ENCODE measurements around the gene MMD.
"Not testable (repeated sequence)": the region's sequence is repeated elsewhere in the genome, so short reads cannot be mapped to it uniquely, and the experiment has no call there.

MMD gene

GRCh38 chr17:55430541-55431288 lies 9.1 kb upstream of the MMD start:
- Histone ChIP-seq H3K4me3 (no peak overlapping the region), H3K27me3 (peaks cover 0 to 7% of the 10 kb centered on the region in 2 donors), H3K9me3 (no peaks in the 10 kb centered on the region), H3K4me1 (peaks cover 0 to 6% (median 0%) of the 10 kb centered on the region in 4 donors), H3K36me3 (no peaks in the 10 kb centered on the region), H3K27ac (no peak overlapping the region)
- no peak for TF ChIP-seq CTCF (IDR thresholded peaks at IDR 0.05)
- DNase-seq, result no peak
- intact Hi-C loops (cut with DNase I; ENCODE audit: low total_unique reads), result no loop called here

GRCh38 chr17:55427587-55427882 lies 5.9 kb upstream of the MMD start:
- H3K27ac ChIP-seq, result no peak overlapping the region
- H3K36me3 ChIP-seq, result no peaks in the 10 kb centered on the region
- no peak for TF ChIP-seq CTCF (IDR thresholded peaks at IDR 0.05)
- peaks cover 0 to 1% (median under 1%) of the 10 kb centered on the region in 4 donors for H3K4me1 ChIP-seq
- no peak for DNase-seq
- H3K9me3 ChIP-seq, result no peaks in the 10 kb centered on the region
- H3K4me3 ChIP-seq, result no peak overlapping the region
- intact Hi-C loops (cut with DNase I; ENCODE audit: low total_unique reads), result loop anchor here (10.0 kb wide), 1 partner anchor 327 kb away; the partner anchor contains the start of gene PCTP
- H3K27me3 ChIP-seq, result peaks cover 0 to 19% of the 10 kb centered on the region in 2 donors

- H3K27ac ChIP-seq, result no peak overlapping the region
- H3K4me1 ChIP-seq, result peaks cover 0 to 7% (median 3%) of the 10 kb centered on the region in 4 donors
- H3K9me3 ChIP-seq, result no peaks in the 10 kb centered on the region
- no peak for DNase-seq
- intact Hi-C loops (cut with DNase I; ENCODE audit: low total_unique reads), result loop anchor here (10.0 kb wide), 1 partner anchor 328 kb away; the partner anchor contains the start of gene PCTP
- peaks cover 0 to 19% of the 10 kb centered on the region in 2 donors for H3K27me3 ChIP-seq
- no peaks in the 10 kb centered on the region for H3K36me3 ChIP-seq
- no peak for TF ChIP-seq CTCF (IDR thresholded peaks at IDR 0.05)
- no peak overlapping the region for H3K4me3 ChIP-seq
Observed at GRCh38 chr17:55426851-55427586, 5.4 kb upstream of the MMD start.

GRCh38 chr17:55424893-55425540 lies 3.4 kb upstream of the MMD start:
- Histone ChIP-seq H3K4me1 (peaks cover 0 to 18% (median 9%) of the 10 kb centered on the region in 4 donors), H3K27ac (no peak overlapping the region), H3K27me3 (peaks cover 0 to 19% of the 10 kb centered on the region in 2 donors), H3K4me3 (no peak overlapping the region), H3K9me3 (no peaks in the 10 kb centered on the region), H3K36me3 (no peaks in the 10 kb centered on the region)
- intact Hi-C loops (cut with DNase I; ENCODE audit: low total_unique reads), result loop anchor here (10.0 kb wide), 1 partner anchor 330 kb away; the partner anchor contains the start of gene PCTP
- DNase-seq, result no peak
- TF ChIP-seq CTCF (IDR thresholded peaks at IDR 0.05), result no peak

- H3K27ac ChIP-seq, result no peak overlapping the region
- H3K4me1 ChIP-seq, result peaks cover 0 to 22% (median 10%) of the 10 kb centered on the region in 4 donors
- no peaks in the 10 kb centered on the region for H3K9me3 ChIP-seq
- no peaks in the 10 kb centered on the region for H3K36me3 ChIP-seq
- intact Hi-C loops (cut with DNase I; ENCODE audit: low total_unique reads), result loop anchor here (10.0 kb wide), 1 partner anchor 331 kb away; the partner anchor contains the start of gene PCTP
- peaks cover 0 to 19% of the 10 kb centered on the region in 2 donors for H3K27me3 ChIP-seq
- no peak overlapping the region for H3K4me3 ChIP-seq
- DNase-seq, result no peak
- TF ChIP-seq CTCF (IDR thresholded peaks at IDR 0.05), result no peak
Observed at GRCh38 chr17:55423535-55423934, 1.9 kb upstream of the MMD start.

- H3K4me3 ChIP-seq, H3K36me3 ChIP-seq, H3K9me3 ChIP-seq, H3K27ac ChIP-seq, DNase-seq: not testable (repeated sequence)
- Histone ChIP-seq H3K27me3 (peaks cover 0 to 14% of the 10 kb centered on the region in 2 donors), H3K4me1 (peaks cover 0 to 22% (median 10%) of the 10 kb centered on the region in 4 donors)
- intact Hi-C loops (cut with DNase I; ENCODE audit: low total_unique reads), result loop anchor here (10.0 kb wide), 1 partner anchor 332 kb away; the partner anchor contains the start of gene PCTP
Observed at GRCh38 chr17:55422828-55423164, 1.2 kb upstream of the MMD start.

All from tibial artery (tissue), 4 donors.